Esophagus squamous epithelium (tissue), 4 donors: ENCODE measurements around the gene E4F1.

Source experiments
- CTCF ChIP-seq, 6 experiments: fragments of 450-650 bp in 4 of 6; fragments of 200-600 bp in 2 of 6; sonication (generic) in 2 of 6; IDR thresholded peaks; one replicate each; pipeline ENCODE4 v1.5.1; 2016 to 2019; ENCODE audit warnings: antibody characterized with exemption in 6 of 6, mild to moderate bottlenecking in 4 of 6, moderate library complexity in 4 of 6
- POLR2A ChIP-seq, 4 donors: fragments of 450-650 bp; IDR thresholded peaks; one replicate each; pipeline ENCODE4 v1.6.1; 2017; ENCODE audit warnings: antibody characterized with exemption in 4 of 4, mild to moderate bottlenecking in 4 of 4, moderate library complexity in 3 of 4

DNA sequence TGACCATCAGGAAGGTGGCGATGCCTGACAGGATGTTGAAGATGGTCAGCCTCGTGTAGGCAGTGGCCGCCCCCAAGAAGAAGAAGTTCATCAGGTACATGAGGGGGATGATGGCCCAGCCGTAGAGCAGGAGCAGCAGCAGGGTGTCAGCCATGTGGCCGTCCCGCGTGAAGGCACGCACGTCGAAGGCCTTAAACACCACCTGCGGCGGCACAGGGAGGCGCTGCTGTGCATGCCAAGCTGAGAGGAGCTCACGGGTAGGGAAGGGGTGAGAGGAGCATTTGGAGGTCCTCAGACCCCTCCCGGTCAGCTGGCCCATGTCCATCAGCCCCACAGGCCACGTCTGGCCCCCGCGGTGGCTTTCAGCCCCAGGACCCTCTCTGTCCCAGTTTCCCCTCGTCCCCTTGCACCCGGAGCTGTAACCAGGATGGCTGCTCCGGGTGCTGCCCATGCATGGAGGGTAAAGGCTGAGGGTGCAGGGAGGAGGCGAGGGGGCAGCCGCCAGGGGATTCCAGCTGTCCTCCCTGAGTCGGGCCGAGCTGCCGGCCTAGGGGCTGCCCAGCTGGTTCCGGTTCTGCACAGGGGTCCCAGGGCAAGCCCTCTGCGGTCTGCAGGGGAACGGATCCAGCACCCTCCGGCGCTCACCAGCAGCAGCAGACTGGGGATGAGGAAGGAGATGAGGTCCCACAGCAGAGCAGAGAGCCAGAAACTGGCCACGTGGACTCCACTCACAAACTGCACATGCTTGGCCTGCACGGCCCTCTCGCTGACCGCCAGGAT lies 61.6 kb downstream of the E4F1 start:
- TF ChIP-seq POLR2A (IDR thresholded peaks at IDR 0.05) (no peak), CTCF (IDR thresholded peaks at IDR 0.05) (no peak)
